Cortex of kidney (tissue), 1 donor: ENCODE data around the gene OR5K1.

ENCODE experiments used
- DNase-seq: peaks from one replicate; lab custom pipeline; 2025; lab: John Stamatoyannopoulos, UW

Gene OR5K1

DNA sequence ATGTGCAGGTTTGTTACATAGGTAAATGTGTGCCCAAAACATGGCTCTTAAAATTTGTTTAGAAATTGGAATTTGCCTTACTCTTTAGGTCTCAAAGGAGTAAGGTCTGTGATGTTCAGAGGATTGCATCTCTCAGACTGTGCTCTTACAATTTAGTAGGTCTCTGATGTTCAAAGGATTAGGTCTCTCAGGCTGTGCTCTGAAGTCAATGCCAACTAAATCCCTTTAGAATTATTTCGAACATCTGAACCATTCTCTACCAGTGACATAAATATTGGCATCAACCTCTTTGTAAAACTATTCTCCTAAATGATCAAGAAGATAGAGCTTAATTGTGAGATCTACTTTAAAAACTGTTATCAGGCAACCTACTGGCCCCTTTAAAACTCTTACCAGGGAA is at the start of gene OR5K1:
OR5K1 (plus strand) TSS at position 301 of the 400 bp plus-strand sequence. CDS start 6,376 bp downstream, outside the sequence.
- no peak for DNase-seq

DNA sequence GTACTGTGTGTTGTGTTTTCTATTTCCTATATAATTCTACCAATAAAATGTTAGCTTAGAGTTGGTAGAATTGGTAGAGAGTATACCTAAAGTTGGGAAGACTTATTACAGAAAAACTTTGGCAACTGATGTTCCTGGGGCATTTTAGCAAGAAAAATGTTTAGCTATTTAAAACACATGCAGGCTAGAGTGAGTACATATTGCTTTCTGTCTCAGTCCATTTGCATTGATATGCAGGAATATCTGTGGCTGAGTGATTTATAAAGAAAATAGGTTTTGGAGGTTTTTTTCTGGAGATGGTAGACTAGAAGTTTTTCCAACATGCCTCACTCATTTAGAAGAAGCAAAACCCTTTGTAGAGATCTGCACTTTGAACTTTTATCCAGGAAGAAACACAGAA is 30.4 kb upstream of the OR5K1 start:
- DNase-seq, result no peak

DNA sequence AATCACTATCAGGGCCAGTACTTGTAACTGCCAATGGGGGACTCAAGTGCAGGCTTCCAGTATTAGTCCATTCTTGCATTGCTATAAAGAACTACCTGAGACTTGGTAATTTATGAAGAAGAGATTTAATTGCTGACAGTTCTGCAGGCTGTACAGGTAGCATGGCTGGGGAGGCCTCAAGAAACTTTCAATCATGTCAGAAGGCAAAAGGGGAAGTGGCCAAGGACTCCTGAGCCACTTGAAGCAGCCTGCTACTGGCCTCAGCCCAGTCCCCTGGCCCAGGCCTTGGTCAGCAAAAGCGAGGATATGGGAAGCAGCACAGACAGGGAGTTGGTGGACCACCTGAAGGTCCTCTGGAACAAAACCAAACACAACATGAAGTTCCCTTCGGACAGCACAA is 29.2 kb upstream of the OR5K1 start:
- DNase-seq, result no peak

DNA sequence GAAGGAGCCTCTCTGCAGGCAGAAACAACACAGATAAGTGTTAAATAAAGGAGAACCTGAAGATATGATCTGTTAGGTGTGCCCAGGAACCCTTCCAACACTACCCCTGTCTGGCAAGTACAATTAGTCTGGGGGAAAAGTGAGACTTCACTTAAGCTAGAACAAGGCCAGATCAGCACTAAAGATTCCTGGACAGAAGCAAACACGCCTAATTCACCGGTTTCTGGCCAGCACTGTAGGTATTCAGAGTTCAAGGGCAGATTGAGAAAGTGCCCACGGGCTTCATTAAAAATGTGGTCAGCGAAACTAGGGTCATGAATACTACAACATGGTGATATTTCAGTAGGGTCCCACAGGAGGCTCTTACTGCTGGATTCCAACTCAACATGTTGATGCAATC is 28.6 kb upstream of the OR5K1 start:
- no peak for DNase-seq

DNA sequence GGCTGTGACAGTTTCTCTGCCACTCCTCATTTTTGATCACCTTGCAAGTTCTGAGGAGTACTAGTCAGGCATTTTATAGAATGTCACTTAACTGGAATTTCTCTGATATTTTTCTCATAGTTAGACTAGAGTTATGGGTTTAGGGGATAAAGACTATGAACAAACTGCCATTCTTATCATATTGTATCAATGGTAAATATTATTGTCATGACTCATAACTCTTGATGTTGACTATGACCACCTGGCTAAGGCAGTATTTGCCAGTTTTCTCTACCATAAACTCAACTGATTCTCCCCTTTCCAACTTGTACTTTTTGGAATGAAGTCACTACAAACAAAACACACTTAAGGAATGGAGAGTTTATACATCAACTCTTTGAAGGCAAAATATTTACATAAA is 22.7 kb upstream of the OR5K1 start:
- no peak for DNase-seq

DNA sequence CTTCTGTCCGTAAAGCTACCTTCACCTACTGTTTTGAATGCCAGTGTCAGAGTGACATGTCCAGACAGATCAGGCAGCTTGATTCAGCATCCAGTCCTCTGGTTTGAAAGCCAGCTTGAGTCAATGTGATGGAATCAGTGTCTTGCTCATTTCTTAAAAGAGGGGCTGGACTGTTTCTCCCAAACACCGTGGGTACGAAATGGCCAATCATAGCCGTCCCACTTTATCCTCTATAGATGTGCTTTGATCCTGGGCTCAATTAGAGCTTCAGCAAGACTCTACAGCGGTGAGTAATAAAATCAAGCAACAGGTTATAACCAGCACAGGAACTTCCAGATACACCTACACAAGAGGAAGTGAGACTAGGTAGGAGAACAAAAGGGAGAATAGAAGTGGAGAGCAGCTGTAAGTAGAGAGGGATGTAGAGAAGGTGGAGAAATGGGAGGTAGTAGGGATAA is 17.0 kb upstream of the OR5K1 start:
- DNase-seq, result no peak

DNA sequence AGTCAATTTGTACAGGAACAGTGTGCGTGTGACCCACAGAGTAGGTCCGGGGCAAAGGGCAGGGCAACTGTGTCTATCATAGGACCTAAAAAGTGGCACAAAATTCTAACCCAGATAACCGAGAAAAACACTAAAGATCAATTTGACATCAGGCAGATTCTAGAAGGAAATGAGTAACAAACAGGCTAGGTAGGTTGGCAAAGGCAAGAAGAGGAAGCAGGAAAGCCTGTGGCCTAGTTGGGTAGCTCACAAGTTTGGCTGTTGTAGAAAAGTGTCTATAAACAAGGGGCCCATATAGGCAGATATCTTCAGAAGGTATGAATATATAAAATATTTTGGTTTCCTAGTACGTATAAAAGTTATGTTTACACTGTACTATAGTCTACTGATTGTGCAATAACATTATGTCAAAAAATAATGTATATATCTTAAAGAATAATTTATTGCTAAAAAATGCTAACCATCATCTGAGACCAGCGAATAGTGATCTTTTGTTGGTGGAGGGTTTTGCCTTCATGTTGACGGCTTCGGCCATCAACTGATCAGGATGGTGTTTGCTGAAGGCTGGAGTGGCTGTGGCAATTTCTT is 13.3 kb upstream of the OR5K1 start:
- DNase-seq, result no peak

DNA sequence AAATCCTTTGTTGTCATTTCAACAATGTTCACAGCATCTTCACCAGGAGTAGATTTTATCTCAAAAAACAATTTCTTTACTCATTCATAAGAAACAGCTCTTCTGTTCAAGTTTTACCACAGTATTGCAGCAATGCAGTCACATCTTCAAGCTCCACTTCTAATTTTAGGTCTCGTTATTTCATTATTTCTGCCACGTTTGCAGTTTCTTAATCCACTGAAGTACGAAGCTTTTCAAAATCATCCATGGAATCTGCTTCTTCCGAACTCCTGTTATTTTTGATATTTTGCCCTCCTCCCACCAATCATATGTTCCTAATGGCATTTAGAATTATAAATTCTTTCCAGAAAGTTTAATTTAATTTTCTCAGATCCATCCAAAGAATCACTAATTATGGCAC is 12.6 kb upstream of the OR5K1 start:
- no peak for DNase-seq

DNA sequence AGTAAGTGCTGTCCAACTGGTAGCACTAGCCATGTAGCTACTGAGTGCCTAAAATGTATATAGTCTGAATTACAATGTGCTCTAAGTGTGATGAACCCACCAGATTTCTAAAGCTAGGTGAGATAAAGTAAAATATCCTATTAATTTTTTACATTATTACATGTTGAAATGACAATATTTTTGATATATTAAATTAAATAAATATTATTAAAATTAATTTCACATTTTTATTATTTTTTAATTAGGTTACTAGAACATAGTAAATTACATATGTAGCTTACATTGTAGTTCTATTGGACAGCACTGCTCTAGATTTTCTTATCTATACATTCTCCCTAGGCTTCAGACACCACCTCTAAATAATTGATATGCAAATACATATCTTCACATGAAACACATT is 9.2 kb upstream of the OR5K1 start:
- DNase-seq, result no peak

DNA sequence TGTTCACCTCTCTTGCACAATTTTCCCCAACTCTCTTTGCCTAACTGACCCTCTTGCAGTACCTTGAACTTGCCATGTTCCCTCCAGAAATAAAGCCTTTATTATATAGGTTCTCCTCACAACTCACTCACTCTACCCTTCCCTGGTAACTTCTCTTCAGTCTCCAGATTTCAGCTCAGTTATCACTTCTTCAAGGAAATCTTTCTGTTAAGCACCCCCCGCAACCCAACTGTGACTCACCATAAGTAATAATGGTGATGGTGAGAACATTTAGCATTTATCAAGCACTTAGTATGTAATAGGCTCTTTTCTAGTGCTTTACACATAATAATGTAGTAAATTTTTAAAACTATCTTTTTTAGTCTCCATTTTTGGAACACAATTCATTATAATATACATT is 8.1 kb upstream of the OR5K1 start:
- DNase-seq, result no peak

DNA sequence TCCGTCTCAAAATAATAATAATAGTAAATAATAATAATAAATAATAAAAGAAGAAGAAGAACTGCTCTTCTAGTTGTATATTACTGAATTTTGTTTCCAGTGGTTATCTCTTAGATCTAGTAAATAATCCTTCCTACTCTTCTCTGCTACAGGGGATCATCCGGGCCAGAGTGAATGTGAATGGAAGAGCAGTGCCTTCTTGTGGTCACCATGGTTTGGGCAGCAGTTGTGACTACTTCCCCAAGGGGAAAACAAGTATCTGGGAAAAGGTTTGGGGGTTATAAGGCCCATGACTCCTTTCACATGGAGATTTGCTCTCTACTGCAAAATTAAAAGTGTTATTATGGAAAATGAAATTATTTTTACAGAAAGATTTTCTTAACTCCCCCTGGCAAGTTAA is 5.5 kb upstream of the OR5K1 start:
- DNase-seq, result no peak

DNA sequence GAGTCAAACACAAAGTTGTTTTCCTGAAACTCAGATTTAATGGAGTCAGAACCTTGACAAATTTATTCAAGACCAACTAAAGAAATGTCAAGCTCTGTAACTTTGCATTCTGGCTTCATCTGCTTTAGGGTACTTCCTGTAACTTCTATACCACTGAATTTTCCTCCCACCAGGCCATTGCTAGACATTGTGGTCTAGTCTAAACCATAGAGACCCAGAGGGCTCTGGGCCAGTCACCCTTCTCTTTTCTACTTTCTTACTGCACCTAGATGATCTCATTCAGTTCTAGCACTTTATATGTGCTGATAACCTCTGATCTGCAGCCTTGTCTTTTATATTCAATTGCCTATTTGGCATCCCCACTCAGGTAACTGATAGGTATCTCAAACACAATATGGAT is 2.8 kb upstream of the OR5K1 start:
- DNase-seq, result no peak

DNA sequence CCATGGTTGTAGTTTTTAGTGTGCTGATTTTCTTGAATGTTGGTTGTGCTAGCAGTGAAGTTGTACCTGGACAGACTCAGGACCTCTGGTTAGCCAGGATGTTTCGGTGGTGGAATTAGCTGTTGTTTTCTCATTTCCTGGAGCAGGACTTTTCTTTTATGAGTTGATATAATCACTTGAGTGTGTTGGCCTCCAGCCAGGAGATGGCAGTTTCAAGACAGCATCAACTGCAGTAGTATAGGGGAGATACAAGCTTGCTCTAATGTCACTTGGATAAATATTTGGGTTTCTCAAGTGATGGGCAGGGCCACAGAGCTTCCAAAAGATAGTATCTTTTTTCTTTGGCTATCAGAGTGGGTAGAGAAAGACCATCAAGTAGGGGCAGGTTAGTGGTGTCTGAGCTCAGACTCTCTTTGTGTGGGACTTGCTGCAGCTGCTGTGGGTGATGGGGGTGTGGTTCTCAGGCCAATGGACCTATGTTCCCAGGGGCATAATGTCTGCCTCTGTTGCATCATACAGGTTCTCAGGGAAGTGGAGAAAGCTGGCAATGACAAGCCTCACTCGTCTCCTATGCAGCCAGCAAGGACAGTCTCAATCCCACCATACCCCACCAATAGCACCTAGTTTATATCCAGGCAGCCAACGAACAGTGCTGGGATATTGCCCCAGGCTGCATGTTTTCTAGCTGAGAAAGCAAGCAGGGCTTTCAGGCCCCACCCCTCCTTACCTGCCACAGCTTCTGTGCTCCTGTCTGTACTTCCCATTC is 19.9 kb downstream of the OR5K1 start:
- no peak for DNase-seq

DNA sequence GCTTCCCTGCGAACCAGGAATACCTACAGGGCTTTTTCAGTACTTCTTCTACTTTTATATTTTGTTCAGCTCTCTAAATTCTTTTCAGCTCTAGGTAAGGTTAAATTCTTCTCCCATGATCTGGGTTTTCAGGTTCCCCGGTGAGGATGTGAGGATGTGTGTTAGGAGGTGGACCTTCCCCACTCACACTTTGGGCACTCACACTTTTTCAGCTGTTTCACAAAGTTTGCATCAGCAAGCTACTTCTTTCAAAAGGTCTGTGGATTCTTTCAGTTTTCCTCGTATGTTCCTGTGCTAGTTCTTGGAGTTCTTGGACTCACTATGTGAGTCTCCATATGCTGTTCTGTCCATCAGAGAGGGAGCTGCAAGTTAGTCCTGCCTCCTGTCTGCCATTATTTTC is 20.6 kb downstream of the OR5K1 start:
- no peak for DNase-seq

DNA sequence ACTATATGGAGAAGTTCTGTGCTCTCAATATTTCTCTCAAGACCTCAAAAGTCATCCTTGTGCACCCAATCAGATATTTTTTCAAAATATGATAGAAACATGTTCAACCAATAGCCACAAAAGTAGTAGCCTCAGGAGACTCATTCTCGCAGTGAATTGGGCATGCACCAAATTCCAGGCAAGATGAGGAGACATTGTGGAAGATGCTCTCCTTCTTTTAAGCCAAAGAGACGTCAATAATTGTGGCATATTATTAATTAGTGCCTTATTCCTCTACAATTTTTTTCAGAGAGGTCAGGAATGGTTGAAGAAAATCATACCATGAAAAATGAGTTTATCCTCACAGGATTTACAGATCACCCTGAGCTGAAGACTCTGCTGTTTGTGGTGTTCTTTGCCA is 34.4 kb downstream of the OR5K1 start, which contains the start of gene OR5K2:
OR5K2 (plus strand) TSS at position 301 of the 400 bp plus-strand sequence; CDS start at position 301, 0 bp downstream.
- no peak for DNase-seq

DNA sequence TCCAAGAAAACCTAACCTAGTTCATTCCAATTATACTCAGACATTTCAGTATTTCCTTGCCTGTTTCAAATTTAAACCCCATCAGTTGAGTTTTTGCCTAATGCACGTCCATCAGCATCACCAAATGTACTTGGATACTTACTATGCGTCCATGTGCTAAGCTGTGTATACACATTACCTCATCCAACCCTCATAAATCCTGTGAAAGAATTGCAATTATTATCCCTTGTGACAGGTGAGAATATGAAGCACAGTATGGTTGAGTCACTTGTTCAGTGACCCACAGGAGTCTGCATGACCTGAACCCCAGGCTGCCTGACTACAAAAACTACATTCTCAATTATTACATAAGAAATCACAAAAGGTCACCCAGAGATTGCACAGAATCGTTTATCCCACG is 37.0 kb downstream of the OR5K1 start:
- DNase-seq, result no peak

DNA sequence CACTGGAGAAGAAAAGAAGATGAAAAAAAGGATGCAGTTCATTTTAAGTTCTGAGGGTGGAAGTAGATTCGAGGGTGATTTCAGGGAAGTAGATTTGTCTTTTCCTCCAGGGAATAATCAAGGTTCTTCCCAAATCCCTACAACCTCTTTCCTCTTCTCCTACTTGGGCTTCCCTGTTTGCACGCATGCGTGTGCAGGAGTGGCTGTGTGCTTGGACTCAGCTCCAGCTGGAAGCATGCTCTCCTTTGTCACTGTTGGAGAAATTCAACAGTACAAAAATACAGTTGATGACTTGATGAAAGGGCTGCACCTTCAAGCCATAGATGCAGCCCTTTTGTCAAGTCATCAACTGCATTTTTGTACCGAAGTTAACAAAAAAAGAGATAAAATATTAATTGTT is 38.3 kb downstream of the OR5K1 start:
- DNase-seq, result no peak

DNA sequence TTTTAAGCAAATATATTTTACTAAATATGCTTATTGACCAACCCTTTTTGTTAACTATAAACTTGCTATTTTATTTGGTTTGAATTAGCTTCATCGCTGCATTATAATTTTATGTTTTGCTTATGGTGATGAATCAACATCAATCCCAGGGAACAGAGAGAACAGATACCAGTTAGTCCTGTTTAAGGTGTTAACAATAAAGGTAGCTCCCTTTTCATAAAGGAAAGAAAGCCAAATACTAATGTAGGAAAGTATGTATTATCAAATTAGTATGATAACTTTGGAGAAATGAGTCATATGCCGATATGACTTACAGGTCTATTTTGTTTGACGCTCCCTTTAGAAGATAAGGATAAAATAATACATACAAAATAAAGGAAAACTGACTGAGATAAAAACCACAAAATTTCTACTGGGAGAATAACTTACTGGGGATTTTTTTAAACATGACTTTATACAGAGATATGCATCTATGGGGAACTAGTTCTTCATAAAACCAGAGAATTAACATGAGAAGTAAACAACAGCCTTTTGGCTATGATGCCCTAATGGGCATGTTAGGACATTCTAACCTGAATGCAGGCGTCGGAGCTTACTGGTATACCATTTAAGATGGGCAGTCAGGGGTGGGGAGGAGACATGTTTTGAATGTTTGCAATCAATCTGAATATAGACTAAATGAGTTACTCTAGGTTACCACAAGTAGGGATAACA is 39.0 kb downstream of the OR5K1 start:
- DNase-seq, result no peak

DNA sequence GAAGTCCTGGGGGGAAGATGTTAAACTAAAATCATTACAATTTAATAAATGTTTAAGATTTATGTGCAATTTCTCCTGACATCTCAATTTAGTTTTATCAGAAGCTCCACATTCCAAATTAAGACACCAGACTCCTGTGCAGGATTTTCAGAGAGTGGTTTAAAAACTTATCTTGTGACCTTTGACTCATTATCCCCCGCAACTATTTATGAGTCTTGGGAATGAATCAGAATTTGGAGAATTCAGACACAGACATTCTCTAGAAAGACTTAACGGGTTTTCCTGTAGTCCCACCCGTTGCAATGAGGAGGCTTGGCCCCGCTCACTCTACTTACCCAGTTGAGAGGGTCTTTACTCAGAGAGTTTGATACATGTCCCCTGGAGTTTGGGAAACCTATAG is 41.5 kb downstream of the OR5K1 start:
- no peak for DNase-seq

DNA sequence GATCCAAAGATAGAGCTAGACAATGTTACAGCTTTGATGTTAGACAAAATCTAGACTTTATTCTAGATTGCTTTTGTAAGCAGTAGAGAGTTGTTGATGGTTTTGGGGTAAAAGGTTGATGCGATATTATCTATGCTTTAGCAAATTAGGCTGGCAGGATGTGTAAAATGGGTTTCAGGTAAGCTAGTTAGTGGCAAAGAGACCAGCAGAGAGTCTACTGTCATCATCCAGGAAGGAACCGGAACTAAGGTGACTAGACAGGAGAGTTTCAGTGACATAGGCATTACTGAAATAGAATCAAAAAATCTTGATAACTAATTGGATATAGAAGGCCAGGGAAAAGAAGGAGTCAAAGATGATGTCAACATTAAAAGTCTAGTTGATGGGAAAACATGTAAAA is 45.6 kb downstream of the OR5K1 start:
- DNase-seq, result no peak

DNA sequence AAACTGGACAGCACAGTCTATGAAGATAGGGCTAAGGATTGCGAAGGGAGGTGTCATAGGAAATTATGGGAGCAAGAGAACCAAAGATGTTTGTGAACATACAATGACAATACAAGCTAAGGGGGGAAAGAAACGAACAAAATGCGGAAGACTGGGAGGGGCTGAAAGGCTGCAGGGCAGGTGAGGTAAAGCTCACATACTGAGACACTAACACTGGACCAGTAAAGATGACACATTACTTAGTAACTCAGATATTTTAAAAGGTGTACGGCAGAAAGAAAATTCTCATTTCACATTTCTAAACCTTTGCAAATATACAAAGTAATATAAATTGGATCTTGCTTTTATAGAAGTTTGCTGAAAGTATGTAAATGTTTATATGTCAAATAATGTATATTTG is 49.6 kb downstream of the OR5K1 start:
- DNase-seq, result no peak

DNA sequence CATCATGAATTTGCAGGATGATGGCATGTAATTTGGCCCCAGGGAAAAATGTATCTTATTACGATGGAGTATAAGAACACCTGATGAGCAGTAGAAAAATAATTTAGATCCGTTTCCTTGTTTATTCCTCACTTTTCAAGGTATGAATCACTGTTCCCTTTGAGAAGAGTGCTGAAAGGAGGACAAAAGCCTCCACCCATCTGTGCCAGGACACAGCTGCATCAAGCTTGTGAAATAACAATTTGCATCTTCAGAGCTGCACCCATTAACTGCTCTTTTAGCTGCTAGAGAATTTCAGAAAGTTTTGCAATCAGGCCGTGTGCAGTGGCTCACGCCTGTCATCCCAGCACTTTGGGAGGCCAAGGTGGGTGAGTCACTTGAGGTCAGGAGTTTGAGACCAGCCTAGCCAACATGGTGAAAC is 50.1 kb downstream of the OR5K1 start:
- DNase-seq, result no peak

DNA sequence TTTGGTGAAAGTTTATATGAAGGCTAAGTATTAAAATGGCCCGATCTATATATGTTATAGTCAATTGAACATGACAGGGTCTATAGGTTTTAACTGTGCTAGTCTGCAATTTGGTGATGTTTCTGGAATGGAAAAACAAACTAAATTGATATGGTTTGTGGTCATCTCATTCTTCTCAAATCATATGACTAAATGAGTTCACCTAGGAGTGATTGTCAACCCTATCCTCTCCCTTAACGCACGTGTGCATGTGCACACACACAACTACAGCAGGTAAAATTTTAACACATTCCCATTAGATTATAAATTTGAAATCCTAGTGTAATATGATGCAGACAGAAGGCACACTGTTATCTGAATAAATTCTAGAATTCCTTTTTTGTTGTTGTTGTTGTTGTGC is 50.7 kb downstream of the OR5K1 start:
- no peak for DNase-seq
